ENCODE data around the gene ATXN2. TPM values are rescaled to one million over a fixed set of nuclear protein-coding genes. Genes with fewer than 3 reads are reported as not detected.
A peak's percentile ranks its signal among the peaks of the same experiment; 100 is the strongest.

ATXN2 gene
- total and polyA plus RNA-seq, 9 of the 15 experiments (the other 6 are each of a cell fraction or from before 2014, with no cell fraction given) = 16.8 to 67.8 (median 29.3) TPM

GRCh38 chr12:111606767-111607230, 7.7 kb upstream of the ATXN2 start:
- DNase-seq (ENCODE audit: extremely low read depth in 1 of 4, low spot score in 3 of 4) = no peak
- H3K4me2 ChIP-seq (ENCODE audit: insufficient read depth, low read length) = no peak overlapping the region
- no peak overlapping the region for H3K9ac ChIP-seq (ENCODE audit: insufficient read depth in 1 of 2, low read depth in 2 of 2, low read length in 2 of 2)
- H3K27me3 ChIP-seq (ENCODE audit: control insufficient read depth in 2 of 2, insufficient read depth in 2 of 2, low read length in 2 of 2) = no peaks in the 10 kb centered on the region
- no peaks in the 10 kb centered on the region for H4K20me1 ChIP-seq (replicated peaks; ENCODE audit: control insufficient read depth, insufficient read depth, low read length)
- ChIA-PET CTCF (ENCODE audit: low intra/inter-chr PET ratio) (interaction anchor here (0.7 kb wide), 1 partner anchor 334 kb away, joined by 3 read pairs; no protein-coding TSS in a partner anchor), POLR2A (interaction anchor here (0.6 to 1.5 kb wide), 4 partner anchors 10 to 166 kb away, joined by 3 to 5 read pairs (median 3); no protein-coding TSS in a partner anchor)
- no peaks in the 10 kb centered on the region for H3K9me3 ChIP-seq (replicated peaks; ENCODE audit: control insufficient read depth, insufficient read depth, low read depth, low read length)
- 0 out of 2 replicates have a peak overlapping the region, but pooled peaks have one; percentile 13 for H2AFZ ChIP-seq (ENCODE audit: low read depth, low read length)
- no peaks in the 10 kb centered on the region for H3K9me1 ChIP-seq (ENCODE audit: control insufficient read depth, insufficient read depth, low read length)
- no peak overlapping the region for H3K27ac ChIP-seq (ENCODE audit: extremely low read depth, low read depth, low read length)
- in situ Hi-C loops (cut with MboI) = no loop called here
- no peaks in the 10 kb centered on the region for H3K79me2 ChIP-seq (ENCODE audit: control insufficient read depth, insufficient read depth, low read length)
- ATAC-seq = no peak
- no peak overlapping the region for H3K4me3 ChIP-seq
- intact Hi-C loops (cut with micrococcal nuclease) = no loop called here
- BruUV-seq (replicated peaks) = no TSS peak
- no peaks in the 10 kb centered on the region for H3K36me3 ChIP-seq (ENCODE audit: control insufficient read depth, insufficient read depth, low read length)
- 38% methylated on average over 3 of the region's 3 CpGs for WGBS (ENCODE audit: insufficient coverage, low coverage, missing lambda C conversion rate)
- no peak for FAIRE-seq
- no peak for TF ChIP-seq HCFC1 (IDR thresholded peaks at IDR 0.05; ENCODE audit: low read depth, low read length)
- no peak for TF ChIP-seq EWSR1 (IDR thresholded peaks at IDR 0.05; ENCODE audit: borderline replicate concordance, low read depth, partially characterized antibody)
- no peak for TF ChIP-seq ZNF316 (IDR thresholded peaks at IDR 0.05)
- H3K4me1 ChIP-seq (replicated peaks in 1 of 2; ENCODE audit: control insufficient read depth in 2 of 2, insufficient read depth in 2 of 2, low read length in 2 of 2) = no peaks in the 10 kb centered on the region

GRCh38 chr12:111605911-111606766, 7.0 kb upstream of the ATXN2 start:
- no peaks in the 10 kb centered on the region for H3K4me1 ChIP-seq (replicated peaks in 1 of 2; ENCODE audit: control insufficient read depth in 2 of 2, insufficient read depth in 2 of 2, low read length in 2 of 2)
- BruUV-seq (replicated peaks) = no TSS peak
- 0 out of 2 replicates have a peak overlapping the region, but pooled peaks have one; percentile 13 for H2AFZ ChIP-seq (ENCODE audit: low read depth, low read length)
- no peak for ATAC-seq
- intact Hi-C loops (cut with micrococcal nuclease) (no loop called here), in situ Hi-C loops (cut with MboI) (no loop called here)
- TF ChIP-seq CREB3 (tag; conservative IDR thresholded peaks at IDR 0.05; ENCODE audit: low read depth) = no peak
- TF ChIP-seq TFE3 (CRISPR knock-in tag; IDR thresholded peaks at IDR 0.05) = peak; percentile 36; the same call in 1 of the 2 replicates
- no peak overlapping the region for H3K4me2 ChIP-seq (ENCODE audit: insufficient read depth, low read length)
- H3K79me2 ChIP-seq (ENCODE audit: control insufficient read depth, insufficient read depth, low read length) = no peaks in the 10 kb centered on the region
- H3K4me3 ChIP-seq = no peak overlapping the region
- H3K9me3 ChIP-seq (replicated peaks; ENCODE audit: control insufficient read depth, insufficient read depth, low read depth, low read length) = no peaks in the 10 kb centered on the region
- WGBS (ENCODE audit: insufficient coverage, low coverage, missing lambda C conversion rate) = 40% methylated on average over 7 of the region's 7 CpGs
- no peaks in the 10 kb centered on the region for H4K20me1 ChIP-seq (replicated peaks; ENCODE audit: control insufficient read depth, insufficient read depth, low read length)
- POLR2A ChIA-PET = interaction anchor here (0.6 to 1.5 kb wide), 5 partner anchors 11 to 194 kb away, joined by 3 to 5 read pairs (median 3); no protein-coding TSS in a partner anchor
- H3K27ac ChIP-seq (ENCODE audit: extremely low read depth, low read depth, low read length) = no peak overlapping the region
- CTCF ChIA-PET (ENCODE audit: low intra/inter-chr PET ratio) = interaction anchor here (0.7 kb wide), 1 partner anchor 333 kb away, joined by 3 read pairs; no protein-coding TSS in a partner anchor
- no peaks in the 10 kb centered on the region for H3K27me3 ChIP-seq (ENCODE audit: control insufficient read depth in 2 of 2, insufficient read depth in 2 of 2, low read length in 2 of 2)
- no peaks in the 10 kb centered on the region for H3K36me3 ChIP-seq (ENCODE audit: control insufficient read depth, insufficient read depth, low read length)
- no peaks in the 10 kb centered on the region for H3K9me1 ChIP-seq (ENCODE audit: control insufficient read depth, insufficient read depth, low read length)
- no peak overlapping the region for H3K9ac ChIP-seq (ENCODE audit: insufficient read depth in 1 of 2, low read depth in 2 of 2, low read length in 2 of 2)
- FAIRE-seq = no peak
- DNase-seq (ENCODE audit: extremely low read depth in 1 of 4, low spot score in 3 of 4) = no peak

Measured in K562 (cell line).